OCI-LY7 (cell line): Measurements from ENCODE around the gene HLA-A.

Experiments used
- CTCF ChIP-seq: fragments of 200-600 bp; sonication (generic); conservative IDR thresholded peaks from 2 replicates; pipeline ENCODE4 v1.5.1; 2014; ENCODE audit warnings: mild to moderate bottlenecking, antibody characterized with exemption, low read length, moderate library complexity, mixed read lengths
- EZH2phosphoT487 ChIP-seq: fragments of 200-600 bp; sonication (generic); IDR thresholded peaks from 2 replicates; pipeline ENCODE4 v1.6.1; 2018; ENCODE audit warnings: low read depth, borderline replicate concordance, mild to moderate bottlenecking, mixed run types, antibody characterized with exemption, low read length, moderate library complexity, mixed read lengths

- no peak for TF ChIP-seq CTCF
- no peak for TF ChIP-seq EZH2phosphoT487
These were observed 19.6 kb downstream of the HLA-A start for GRCh38 chr6:29961966-29962365.
